Measurements from ENCODE around the gene FAM171A1. TPM values are rescaled to one million over a fixed set of nuclear protein-coding genes. Genes with fewer than 3 reads are reported as not detected.
"Not testable (repeated sequence)": the region's sequence is repeated elsewhere in the genome, so short reads cannot be mapped to it uniquely, and the experiment has no call there.

Gene FAM171A1
- total RNA-seq, 1 donor from 2014 or later: 2.9 TPM

DNA sequence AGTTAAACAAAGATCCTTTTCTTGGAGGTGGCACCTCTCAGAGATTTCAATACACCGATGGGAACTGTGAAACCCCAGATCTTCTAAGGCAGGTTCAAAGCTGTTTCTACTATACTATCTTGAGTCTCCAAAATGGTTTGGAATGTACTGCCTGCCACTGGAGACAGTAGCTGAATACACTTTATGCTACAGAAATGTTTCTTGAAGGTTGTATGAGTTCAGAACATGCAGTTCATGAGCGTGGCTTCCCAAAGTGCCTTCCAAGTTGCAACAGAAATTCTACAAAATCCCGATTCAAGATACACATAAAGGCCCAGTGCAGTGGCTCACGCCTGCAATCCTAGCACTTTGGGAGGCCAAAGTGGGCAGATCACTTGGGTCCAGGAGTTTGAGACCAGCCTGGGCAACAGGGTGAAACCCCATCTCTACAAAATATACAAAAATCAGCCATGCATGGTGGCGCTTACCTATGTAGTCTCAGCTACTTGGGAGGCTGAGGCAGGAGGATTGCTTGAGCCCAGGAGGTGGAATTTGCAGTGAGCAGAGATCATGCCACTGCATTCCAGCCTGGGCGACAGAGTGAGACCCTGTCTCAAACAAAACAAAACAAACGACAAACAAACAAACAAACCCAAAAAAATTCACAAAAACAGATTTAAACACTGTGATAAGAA lies 36.3 kb downstream of the FAM171A1 start:
- no peak overlapping the region for H3K4me3 Mint-ChIP-seq (ENCODE audit: low read depth)
- no peak for DNase-seq (ENCODE audit: low spot score)
- H3K27ac Mint-ChIP-seq: no peak overlapping the region
- intact Hi-C loops (cut with micrococcal nuclease): no loop called here
- H3K9me3 Mint-ChIP-seq: no peaks in the 10 kb centered on the region
- no peaks in the 10 kb centered on the region for H3K36me3 Mint-ChIP-seq (ENCODE audit: low read depth)
- H3K27me3 Mint-ChIP-seq (ENCODE audit: low read depth): peaks cover 1% of the 10 kb centered on the region
- H3K4me1 Mint-ChIP-seq (ENCODE audit: low read depth): no peaks in the 10 kb centered on the region

- no peaks in the 10 kb centered on the region for H3K9me3 Mint-ChIP-seq
- H3K4me3 Mint-ChIP-seq (ENCODE audit: low read depth): no peak overlapping the region
- no peaks in the 10 kb centered on the region for H3K4me1 Mint-ChIP-seq (ENCODE audit: low read depth)
- intact Hi-C loops (cut with micrococcal nuclease): no loop called here
- DNase-seq (ENCODE audit: low spot score): no peak
- peaks cover 1% of the 10 kb centered on the region for H3K27me3 Mint-ChIP-seq (ENCODE audit: low read depth)
- no peak overlapping the region for H3K27ac Mint-ChIP-seq
- H3K36me3 Mint-ChIP-seq (ENCODE audit: low read depth): no peaks in the 10 kb centered on the region
Observed at GRCh38 chr10:15333909-15334649, 37.0 kb downstream of the FAM171A1 start.

GRCh38 chr10:15333181-15333580 lies 37.9 kb downstream of the FAM171A1 start:
- DNase-seq (ENCODE audit: low spot score); H3K9me3 Mint-ChIP-seq; H3K27ac Mint-ChIP-seq; H3K4me1 Mint-ChIP-seq (ENCODE audit: low read depth); H3K36me3 Mint-ChIP-seq (ENCODE audit: low read depth); H3K27me3 Mint-ChIP-seq (ENCODE audit: low read depth); H3K4me3 Mint-ChIP-seq (ENCODE audit: low read depth); intact Hi-C loops (cut with micrococcal nuclease): not testable (repeated sequence)

DNA sequence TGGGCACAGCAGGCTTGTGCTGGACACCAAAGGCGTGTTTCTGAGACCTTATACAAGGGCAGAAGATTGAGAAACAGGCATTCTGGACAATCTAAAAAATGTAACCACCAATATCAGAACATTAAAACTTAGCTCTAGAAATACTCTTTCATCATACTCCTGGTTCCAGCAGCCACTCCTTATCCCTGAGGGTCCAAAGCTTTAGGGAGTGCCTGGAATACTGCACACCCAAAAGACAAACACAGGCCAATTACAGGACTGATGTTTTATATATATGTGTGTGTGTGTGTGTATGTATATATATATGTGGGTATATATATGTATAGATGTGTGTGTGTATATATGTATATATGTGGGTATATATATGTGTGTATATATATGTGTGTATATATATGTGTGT lies 39.6 kb downstream of the FAM171A1 start:
- H3K27ac Mint-ChIP-seq: no peak overlapping the region
- DNase-seq (ENCODE audit: low spot score): no peak
- intact Hi-C loops (cut with micrococcal nuclease): no loop called here
- H3K4me1 Mint-ChIP-seq (ENCODE audit: low read depth): no peaks in the 10 kb centered on the region
- H3K4me3 Mint-ChIP-seq (ENCODE audit: low read depth): no peak overlapping the region
- H3K27me3 Mint-ChIP-seq (ENCODE audit: low read depth): no peaks in the 10 kb centered on the region
- no peaks in the 10 kb centered on the region for H3K36me3 Mint-ChIP-seq (ENCODE audit: low read depth)
- no peaks in the 10 kb centered on the region for H3K9me3 Mint-ChIP-seq

DNA sequence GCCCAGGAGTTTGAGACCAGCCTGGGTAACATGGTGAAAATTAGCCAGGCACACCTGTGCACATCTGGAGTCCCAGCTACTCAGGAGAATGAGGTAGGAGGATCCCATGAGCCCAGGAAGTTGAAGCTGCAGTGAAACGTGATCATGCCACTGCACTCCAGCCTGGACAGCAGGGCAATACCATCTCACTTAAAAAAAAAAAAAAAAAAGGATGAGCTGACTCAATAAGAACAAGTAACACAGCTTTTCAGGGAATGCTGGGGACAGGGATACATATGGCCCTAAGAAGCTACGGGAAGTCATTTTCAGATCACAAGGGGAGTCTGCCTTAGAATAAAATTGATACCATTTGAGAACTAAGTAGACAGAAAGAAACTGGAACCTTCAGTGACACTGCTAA lies 41.7 kb downstream of the FAM171A1 start:
- Mint-ChIP-seq H3K27ac (no peak overlapping the region), H3K4me3 (ENCODE audit: low read depth) (no peak overlapping the region), H3K4me1 (ENCODE audit: low read depth) (peaks cover 9% of the 10 kb centered on the region), H3K27me3 (ENCODE audit: low read depth) (peaks cover 1% of the 10 kb centered on the region), H3K9me3 (no peaks in the 10 kb centered on the region), H3K36me3 (ENCODE audit: low read depth) (no peaks in the 10 kb centered on the region)
- DNase-seq (ENCODE audit: low spot score): no peak
- intact Hi-C loops (cut with micrococcal nuclease): no loop called here

DNA sequence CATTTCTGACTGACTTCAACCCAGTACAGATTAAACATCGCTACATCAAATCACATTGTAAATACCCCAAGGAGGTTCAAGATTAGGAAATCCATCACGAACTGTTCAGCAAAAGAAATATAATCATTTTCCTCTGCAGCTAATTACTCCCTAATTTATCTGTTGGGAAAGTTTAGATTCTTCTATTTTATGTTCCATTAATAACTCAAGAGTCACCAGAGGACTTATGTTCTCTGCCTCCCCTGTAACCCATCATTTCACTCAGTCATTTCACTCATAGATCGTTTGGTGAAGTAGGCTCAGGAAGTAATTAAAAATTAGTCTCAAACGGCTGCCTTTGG lies 45.2 kb downstream of the FAM171A1 start:
- H3K9me3 Mint-ChIP-seq: no peaks in the 10 kb centered on the region

DNA sequence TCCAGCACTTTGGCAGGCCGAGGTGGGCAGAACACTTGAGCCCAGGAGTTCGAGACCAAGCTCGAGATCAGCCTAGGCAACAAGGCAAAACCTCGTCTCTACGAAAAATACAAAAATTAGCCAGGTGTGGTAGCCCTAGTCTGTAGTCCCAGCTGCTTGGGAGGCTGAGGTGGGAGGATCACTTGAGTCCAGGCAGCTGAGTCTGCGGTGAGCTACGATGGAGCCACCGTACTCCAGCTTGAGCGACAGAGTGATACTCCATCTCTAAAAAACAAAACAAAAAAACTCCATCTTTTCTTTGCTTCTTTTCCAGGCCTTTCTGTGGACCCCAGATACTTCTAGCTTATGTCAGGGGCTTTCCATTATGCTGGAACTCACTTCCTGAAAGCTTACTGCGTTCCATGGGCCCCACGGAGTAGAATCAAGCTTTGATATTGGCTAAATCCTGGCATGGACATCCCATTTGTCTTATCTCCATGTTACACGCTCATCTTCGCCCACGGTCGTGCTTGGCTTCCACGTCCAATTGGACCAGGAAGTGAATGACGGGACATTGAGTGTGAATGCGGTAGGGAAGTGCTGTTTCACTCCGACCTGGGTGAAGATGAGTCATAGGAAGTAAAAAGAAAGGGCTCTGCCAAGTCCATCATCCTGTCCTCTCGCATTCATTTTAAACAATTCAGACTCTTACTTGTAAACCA lies 45.7 kb downstream of the FAM171A1 start:
- Mint-ChIP-seq H3K36me3 (ENCODE audit: low read depth) (no peaks in the 10 kb centered on the region), H3K4me1 (ENCODE audit: low read depth) (peaks cover 9% of the 10 kb centered on the region), H3K9me3 (no peaks in the 10 kb centered on the region), H3K27me3 (ENCODE audit: low read depth) (peaks cover 10% of the 10 kb centered on the region), H3K4me3 (ENCODE audit: low read depth) (no peak overlapping the region), H3K27ac (no peak overlapping the region)
- intact Hi-C loops (cut with micrococcal nuclease): no loop called here
- no peak for DNase-seq (ENCODE audit: low spot score)

More for the DNA sequence above, 45.2 kb downstream of the FAM171A1 start:
- H3K36me3 Mint-ChIP-seq (ENCODE audit: low read depth): no peaks in the 10 kb centered on the region
- intact Hi-C loops (cut with micrococcal nuclease): no loop called here
- H3K4me3 Mint-ChIP-seq (ENCODE audit: low read depth): no peak overlapping the region
- peaks cover 8% of the 10 kb centered on the region for H3K27me3 Mint-ChIP-seq (ENCODE audit: low read depth)
- no peak overlapping the region for H3K27ac Mint-ChIP-seq
- H3K4me1 Mint-ChIP-seq (ENCODE audit: low read depth): peaks cover 9% of the 10 kb centered on the region
- DNase-seq (ENCODE audit: low spot score): no peak

GRCh38 chr10:15324611-15325010 lies 46.5 kb downstream of the FAM171A1 start:
- H3K4me3 Mint-ChIP-seq (ENCODE audit: low read depth): no peak overlapping the region
- peaks cover 9% of the 10 kb centered on the region for H3K4me1 Mint-ChIP-seq (ENCODE audit: low read depth)
- no peaks in the 10 kb centered on the region for H3K9me3 Mint-ChIP-seq
- no peak for DNase-seq (ENCODE audit: low spot score)
- no peak overlapping the region for H3K27ac Mint-ChIP-seq
- intact Hi-C loops (cut with micrococcal nuclease): no loop called here
- H3K36me3 Mint-ChIP-seq (ENCODE audit: low read depth): no peaks in the 10 kb centered on the region
- H3K27me3 Mint-ChIP-seq (ENCODE audit: low read depth): peaks cover 10% of the 10 kb centered on the region

DNA sequence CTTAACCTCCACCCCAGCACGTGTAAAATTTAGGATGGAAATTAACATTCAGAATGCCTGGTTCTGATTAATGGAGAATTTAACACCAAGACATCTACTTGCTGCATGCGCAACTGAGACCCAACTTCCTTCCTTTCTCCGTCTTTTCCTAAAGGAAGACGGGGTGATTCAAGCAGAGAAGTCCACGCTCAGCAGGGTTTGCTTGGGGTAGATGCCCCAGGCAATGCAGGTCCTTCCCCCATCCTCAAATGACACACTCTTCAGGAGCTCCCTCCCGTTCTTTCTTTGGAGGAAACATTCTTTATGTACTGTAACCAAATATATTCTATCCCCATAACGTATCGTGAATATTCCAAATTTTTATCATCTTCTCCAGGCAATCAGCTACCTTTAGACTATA lies 47.0 kb downstream of the FAM171A1 start:
- intact Hi-C loops (cut with micrococcal nuclease): no loop called here
- no peaks in the 10 kb centered on the region for H3K9me3 Mint-ChIP-seq
- no peaks in the 10 kb centered on the region for H3K36me3 Mint-ChIP-seq (ENCODE audit: low read depth)
- peaks cover 9% of the 10 kb centered on the region for H3K4me1 Mint-ChIP-seq (ENCODE audit: low read depth)
- no peak overlapping the region for H3K4me3 Mint-ChIP-seq (ENCODE audit: low read depth)
- no peak for DNase-seq (ENCODE audit: low spot score)
- H3K27me3 Mint-ChIP-seq (ENCODE audit: low read depth): peaks cover 10% of the 10 kb centered on the region
- no peak overlapping the region for H3K27ac Mint-ChIP-seq

DNA sequence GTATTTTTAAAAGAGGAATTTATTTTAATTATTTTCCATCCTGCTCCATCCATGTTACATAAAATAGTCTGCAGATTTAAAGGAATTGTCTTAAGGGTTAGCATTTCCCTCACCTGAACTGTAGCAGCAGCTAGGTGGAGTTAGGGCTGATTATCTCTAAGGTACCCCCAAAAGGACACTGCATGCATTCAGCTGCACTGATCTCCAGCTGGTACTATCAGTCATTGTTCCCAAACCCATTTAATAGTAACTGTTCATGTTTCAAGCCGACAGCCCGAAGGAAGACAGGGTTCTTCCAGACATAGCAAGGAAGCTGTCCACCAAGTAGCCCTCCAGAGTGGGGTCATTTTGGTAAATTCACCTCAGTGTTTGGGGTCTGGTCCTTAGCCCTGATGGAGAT lies 48.7 kb downstream of the FAM171A1 start:
- Mint-ChIP-seq H3K27me3 (ENCODE audit: low read depth) (peaks cover 10% of the 10 kb centered on the region), H3K9me3 (no peaks in the 10 kb centered on the region), H3K36me3 (ENCODE audit: low read depth) (no peaks in the 10 kb centered on the region), H3K27ac (no peak overlapping the region), H3K4me1 (ENCODE audit: low read depth) (peaks cover 9% of the 10 kb centered on the region), H3K4me3 (ENCODE audit: low read depth) (no peak overlapping the region)
- intact Hi-C loops (cut with micrococcal nuclease): no loop called here
- DNase-seq (ENCODE audit: low spot score): no peak

GRCh38 chr10:15321431-15322341 lies 49.4 kb downstream of the FAM171A1 start:
- peaks cover 10% of the 10 kb centered on the region for H3K27me3 Mint-ChIP-seq (ENCODE audit: low read depth)
- no peaks in the 10 kb centered on the region for H3K9me3 Mint-ChIP-seq
- DNase-seq (ENCODE audit: low spot score): no peak
- H3K36me3 Mint-ChIP-seq (ENCODE audit: low read depth): no peaks in the 10 kb centered on the region
- intact Hi-C loops (cut with micrococcal nuclease): no loop called here
- H3K4me3 Mint-ChIP-seq (ENCODE audit: low read depth): no peak overlapping the region
- peaks cover 9% of the 10 kb centered on the region for H3K4me1 Mint-ChIP-seq (ENCODE audit: low read depth)
- H3K27ac Mint-ChIP-seq: no peak overlapping the region

GRCh38 chr10:15320522-15321203 lies 50.4 kb downstream of the FAM171A1 start:
- H3K27me3 Mint-ChIP-seq (ENCODE audit: low read depth): peaks cover 10% of the 10 kb centered on the region
- H3K27ac Mint-ChIP-seq: no peak overlapping the region
- intact Hi-C loops (cut with micrococcal nuclease): no loop called here
- DNase-seq (ENCODE audit: low spot score): no peak
- no peaks in the 10 kb centered on the region for H3K9me3 Mint-ChIP-seq
- H3K4me3 Mint-ChIP-seq (ENCODE audit: low read depth): no peak overlapping the region
- no peaks in the 10 kb centered on the region for H3K36me3 Mint-ChIP-seq (ENCODE audit: low read depth)
- H3K4me1 Mint-ChIP-seq (ENCODE audit: low read depth): peaks cover 4% of the 10 kb centered on the region
